IMR-90 (cell line): Measurements from ENCODE around the gene PAK5.

Source experiments
- BHLHE40 ChIP-seq: fragments of 150-350 bp; IDR thresholded peaks from 2 replicates; pipeline ENCODE4 v1.6.1; 2016; ENCODE audit warnings: mild to moderate bottlenecking, low read depth, low read length
- CEBPB ChIP-seq: IDR thresholded peaks from 2 replicates; pipeline ENCODE4 v1.6.1; 2012; ENCODE audit warnings: low read depth, low read length, improper control_type of control experiment
- FOS ChIP-seq: fragments of 150-350 bp; IDR thresholded peaks from 2 replicates; pipeline ENCODE4 v1.6.1; 2016; ENCODE audit warnings: low read depth, low read length
- MAZ ChIP-seq: IDR thresholded peaks from 2 replicates; pipeline ENCODE4 v1.6.1; 2012; ENCODE audit warnings: low read depth, mild to moderate bottlenecking, low read length, improper control_type of control experiment, moderate library complexity, borderline replicate concordance
- MXI1 ChIP-seq: IDR thresholded peaks from 2 replicates; pipeline ENCODE4 v1.6.1; 2012; ENCODE audit warnings: low read depth, mild to moderate bottlenecking, low read length, moderate library complexity, borderline replicate concordance
- NFE2L2 ChIP-seq: fragments of 150-350 bp; IDR thresholded peaks from 2 replicates; pipeline ENCODE4 v1.6.1; 2016; ENCODE audit warnings: low read depth, mild to moderate bottlenecking, low read length
- POLR2A ChIP-seq: IDR thresholded peaks from 2 replicates; pipeline ENCODE4 v1.6.1; 2012; ENCODE audit warnings: mild to moderate bottlenecking, low read depth, low read length
- RAD21 ChIP-seq: IDR thresholded peaks from 2 replicates; pipeline ENCODE4 v1.6.1; 2012; ENCODE audit warnings: low read length, improper control_type of control experiment
- RFX5 ChIP-seq: IDR thresholded peaks from 2 replicates; pipeline ENCODE4 v1.8.0; 2012; ENCODE audit warnings: low read depth, mild to moderate bottlenecking, low read length, moderate library complexity
- TF ChIP-seq, protein P1 (sequence below): conservative IDR thresholded peaks from 2 replicates; pipeline ENCODE4 v1.5.1; 2012; ENCODE audit warnings: mild to moderate bottlenecking, low read depth, low read length, improper control_type of control experiment

DNA sequence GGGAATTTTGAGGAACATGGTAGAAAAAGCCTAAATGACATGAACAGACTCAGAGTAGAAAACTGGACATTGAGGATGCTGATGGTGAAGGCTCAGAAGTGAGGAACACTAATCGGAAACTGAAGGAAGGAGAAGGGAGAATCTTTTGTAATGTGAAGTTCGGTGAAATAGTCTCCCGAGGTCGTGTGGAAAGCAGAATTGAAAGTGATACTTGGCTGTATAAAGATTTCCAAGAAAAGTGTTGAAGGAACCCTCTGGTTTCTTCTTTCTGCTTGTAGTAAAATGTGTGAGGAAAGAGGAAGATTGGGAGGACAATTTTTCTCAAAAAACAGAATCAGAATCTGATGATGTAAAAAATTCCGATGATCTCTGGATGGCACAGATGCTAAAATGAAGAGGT is 209.0 kb downstream of the PAK5 start:
- TF ChIP-seq, protein P1, sequence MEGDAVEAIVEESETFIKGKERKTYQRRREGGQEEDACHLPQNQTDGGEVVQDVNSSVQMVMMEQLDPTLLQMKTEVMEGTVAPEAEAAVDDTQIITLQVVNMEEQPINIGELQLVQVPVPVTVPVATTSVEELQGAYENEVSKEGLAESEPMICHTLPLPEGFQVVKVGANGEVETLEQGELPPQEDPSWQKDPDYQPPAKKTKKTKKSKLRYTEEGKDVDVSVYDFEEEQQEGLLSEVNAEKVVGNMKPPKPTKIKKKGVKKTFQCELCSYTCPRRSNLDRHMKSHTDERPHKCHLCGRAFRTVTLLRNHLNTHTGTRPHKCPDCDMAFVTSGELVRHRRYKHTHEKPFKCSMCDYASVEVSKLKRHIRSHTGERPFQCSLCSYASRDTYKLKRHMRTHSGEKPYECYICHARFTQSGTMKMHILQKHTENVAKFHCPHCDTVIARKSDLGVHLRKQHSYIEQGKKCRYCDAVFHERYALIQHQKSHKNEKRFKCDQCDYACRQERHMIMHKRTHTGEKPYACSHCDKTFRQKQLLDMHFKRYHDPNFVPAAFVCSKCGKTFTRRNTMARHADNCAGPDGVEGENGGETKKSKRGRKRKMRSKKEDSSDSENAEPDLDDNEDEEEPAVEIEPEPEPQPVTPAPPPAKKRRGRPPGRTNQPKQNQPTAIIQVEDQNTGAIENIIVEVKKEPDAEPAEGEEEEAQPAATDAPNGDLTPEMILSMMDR = no peak
- TF ChIP-seq POLR2A (no peak), CEBPB (no peak), MXI1 (no peak), NFE2L2 (no peak), FOS (no peak), RAD21 (no peak), RFX5 (no peak), BHLHE40 (no peak), MAZ (no peak)
